OCI-LY1 (cell line): ENCODE results near the gene F5.

Experiments
- CTCF ChIP-seq: fragments of 200-600 bp; sonication (generic), shearing (Covaris generic); IDR thresholded peaks from 2 replicates; pipeline ENCODE4 v1.5.1; 2017; ENCODE audit warnings: mild to moderate bottlenecking, antibody characterized with exemption, low read length, moderate library complexity, mixed read lengths
- EZH2 ChIP-seq: fragments of 200-600 bp; sonication (generic), shearing (Covaris generic); IDR thresholded peaks from 2 replicates; pipeline ENCODE4 v1.8.0; 2017; ENCODE audit warnings: borderline replicate concordance, mixed run types, mild to moderate bottlenecking, antibody characterized with exemption, low read length, moderate library complexity, mixed read lengths

GRCh38 chr1:169584483-169585144 lies 1.7 kb downstream of the F5 start:
- TF ChIP-seq CTCF (no peak), EZH2 (no peak)
